ENCODE data around the gene ALDH4A1.
"Not testable (repeated sequence)": the region's sequence is repeated elsewhere in the genome, so short reads cannot be mapped to it uniquely, and the experiment has no call there.

The ALDH4A1 gene

GRCh38 chr1:18874600-18874999 lies 27.8 kb downstream of the ALDH4A1 start:
- no peak for DNase-seq

- no peak for DNase-seq
Observed at GRCh38 chr1:18874036-18874435, 28.3 kb downstream of the ALDH4A1 start.

GRCh38 chr1:18872071-18872611 lies 30.2 kb downstream of the ALDH4A1 start:
- DNase-seq = no peak

- no peak for DNase-seq
Observed at GRCh38 chr1:18871401-18872070, 30.8 kb downstream of the ALDH4A1 start.

DNA sequence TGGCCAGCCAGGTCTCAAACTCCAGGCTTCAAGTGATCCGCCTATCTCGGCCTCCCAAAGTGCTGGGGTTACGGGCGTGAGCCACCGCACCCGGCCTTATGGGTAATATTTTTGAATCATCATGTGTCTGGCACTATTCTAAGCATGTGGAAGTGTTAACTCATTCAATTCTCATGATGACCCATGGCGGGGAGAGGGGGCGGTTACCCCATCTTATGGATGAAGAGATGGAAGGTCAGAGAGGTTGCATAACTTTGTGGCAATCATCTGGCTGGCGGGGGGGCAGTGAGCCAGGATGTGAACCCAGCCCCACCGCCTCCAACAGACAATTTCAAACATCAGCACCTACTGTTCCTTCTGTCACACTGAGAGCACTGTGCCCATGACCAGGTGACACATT lies 31.4 kb downstream of the ALDH4A1 start:
- no peak for DNase-seq

DNA sequence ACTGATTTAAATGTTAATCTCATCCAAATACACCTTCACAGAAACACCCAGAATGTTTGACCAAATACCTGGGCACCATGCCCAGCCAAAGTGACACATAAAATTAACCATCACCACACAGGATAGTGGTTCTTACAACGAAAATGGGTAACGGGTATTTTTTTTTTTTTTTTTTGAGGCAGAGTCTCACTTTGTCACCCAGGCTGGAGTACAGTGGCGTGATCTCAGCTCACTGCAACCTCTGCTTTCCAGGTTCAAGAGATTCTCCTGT lies 31.8 kb downstream of the ALDH4A1 start:
- DNase-seq = not testable (repeated sequence)

DNA sequence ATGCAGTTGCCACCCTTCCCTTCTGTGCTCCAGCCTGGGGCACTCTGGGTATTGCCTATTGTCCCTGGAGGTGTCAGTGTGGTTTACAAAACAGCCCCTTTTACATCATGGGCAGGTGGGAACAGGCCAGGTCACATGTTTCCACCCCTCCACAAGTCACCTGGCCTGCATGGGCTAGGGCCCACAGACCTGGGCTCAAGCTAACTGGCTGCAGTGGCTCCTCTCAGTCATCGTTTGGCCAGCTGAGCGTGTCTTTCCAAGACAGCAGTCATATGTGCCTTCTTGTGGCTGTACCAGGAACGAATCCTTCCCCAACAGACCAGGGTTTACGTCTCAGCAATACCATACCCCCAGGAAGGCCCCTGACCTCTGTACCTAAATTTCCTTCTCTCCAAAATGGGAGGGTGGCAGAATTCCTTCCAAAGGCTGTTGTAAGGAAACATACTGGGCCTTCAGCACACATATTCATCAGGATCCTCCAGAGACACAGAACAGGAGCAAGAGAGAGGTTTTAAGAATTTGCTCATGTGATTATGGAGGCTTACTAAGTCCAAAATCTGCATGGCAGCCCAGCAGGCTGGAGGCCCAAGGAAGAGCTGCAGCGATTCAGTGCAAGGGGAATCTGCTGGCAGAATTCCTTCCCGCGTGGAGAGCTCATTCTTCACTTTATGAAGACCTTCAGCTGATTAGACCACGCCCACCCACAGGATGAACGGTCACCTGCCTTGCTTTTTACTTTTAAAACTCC lies 32.3 kb downstream of the ALDH4A1 start:
- DNase-seq = no peak

- DNase-seq = no peak
Observed at GRCh38 chr1:18868801-18869424, 33.4 kb downstream of the ALDH4A1 start.

DNA sequence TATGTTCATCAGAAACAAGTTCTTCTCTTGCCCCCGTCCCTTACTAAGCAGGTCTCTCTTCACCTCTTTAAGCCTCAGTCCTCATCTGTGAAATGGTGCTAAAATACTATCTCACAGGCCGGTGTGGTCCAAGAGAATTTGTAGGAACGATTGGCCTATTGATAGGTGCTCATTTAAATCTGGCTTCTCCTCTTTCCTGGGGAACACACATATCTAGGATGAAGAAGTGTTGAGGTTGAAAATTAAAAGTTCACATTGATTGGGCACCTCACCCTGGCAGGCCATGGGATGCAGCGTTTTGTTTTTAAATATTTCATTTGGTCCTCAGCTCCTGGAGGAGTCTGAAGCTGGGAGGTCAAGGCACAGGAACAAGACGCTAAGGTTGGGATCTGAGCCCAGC lies 34.0 kb downstream of the ALDH4A1 start:
- DNase-seq = no peak

DNA sequence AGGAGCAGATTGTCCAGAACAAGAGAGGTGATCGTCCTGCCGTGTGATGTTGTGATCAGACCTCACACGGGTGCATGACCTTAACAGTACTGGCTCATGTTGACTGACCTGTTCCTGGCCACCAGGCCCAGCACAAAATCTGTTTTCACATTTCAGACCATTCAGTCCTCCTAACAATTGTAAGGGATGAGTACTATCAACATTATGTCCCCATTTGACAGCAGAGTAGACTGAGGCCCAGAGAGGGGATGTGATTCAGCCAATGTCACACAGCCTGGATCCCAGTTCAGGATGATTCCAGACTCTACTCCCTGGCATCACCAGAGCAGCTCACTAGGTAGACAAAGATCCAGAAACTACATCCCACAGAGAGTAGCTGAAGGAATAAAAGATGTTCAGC lies 35.5 kb downstream of the ALDH4A1 start:
- no peak for DNase-seq

DNA sequence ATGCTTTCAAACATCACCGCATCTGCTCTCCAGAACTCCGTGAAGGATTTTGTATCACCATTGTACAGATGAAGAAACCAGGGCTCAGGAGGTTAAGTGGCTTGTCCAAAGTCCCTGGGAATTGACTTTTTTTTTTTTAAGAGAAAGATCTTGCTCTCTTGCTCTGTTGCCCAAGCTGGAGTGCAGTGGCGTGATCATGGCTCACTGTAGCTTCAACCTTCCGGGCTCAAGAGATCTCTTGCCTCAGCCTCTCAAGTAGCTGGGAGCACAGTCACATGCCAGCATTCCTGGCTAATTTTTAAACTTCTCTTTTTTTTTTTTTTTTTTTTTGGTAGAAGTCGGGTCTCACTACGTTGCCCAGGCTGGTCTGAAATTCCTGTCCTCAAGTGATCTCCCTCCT lies 36.0 kb downstream of the ALDH4A1 start:
- DNase-seq = no peak

GRCh38 chr1:18865176-18865575 lies 37.2 kb downstream of the ALDH4A1 start:
- no peak for DNase-seq

GRCh38 chr1:18861590-18861989 lies 40.8 kb downstream of the ALDH4A1 start:
- DNase-seq = no peak

DNA sequence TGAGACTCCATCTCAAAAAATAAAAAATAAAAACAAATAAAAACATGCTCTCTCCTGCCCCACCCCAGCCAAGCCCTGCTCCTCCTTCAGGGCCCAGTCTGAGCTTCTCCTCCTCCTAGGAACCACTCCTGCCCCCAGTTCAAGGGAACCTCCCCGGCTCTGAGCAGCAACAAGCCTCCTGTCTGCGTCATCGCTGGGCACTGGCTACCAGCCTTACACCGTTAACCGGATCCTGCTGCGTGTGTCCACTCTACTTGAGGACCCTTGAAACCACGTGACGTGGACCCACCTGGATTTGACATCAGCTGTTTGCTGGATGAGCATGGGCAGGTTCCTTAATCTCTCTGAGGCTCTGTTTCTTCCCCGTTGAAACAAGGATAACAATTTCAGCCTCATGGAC lies 41.3 kb downstream of the ALDH4A1 start:
- no peak for DNase-seq

- DNase-seq = no peak
Observed at GRCh38 chr1:18859560-18859959, 42.8 kb downstream of the ALDH4A1 start, which contains the start of gene TAS1R2. Gene TAS1R2 (minus strand): TSS chr1:18859660. CDS start chr1:18859660, 0 bp downstream.

GRCh38 chr1:18858070-18858688 lies 44.2 kb downstream of the ALDH4A1 start:
- DNase-seq = no peak

DNA sequence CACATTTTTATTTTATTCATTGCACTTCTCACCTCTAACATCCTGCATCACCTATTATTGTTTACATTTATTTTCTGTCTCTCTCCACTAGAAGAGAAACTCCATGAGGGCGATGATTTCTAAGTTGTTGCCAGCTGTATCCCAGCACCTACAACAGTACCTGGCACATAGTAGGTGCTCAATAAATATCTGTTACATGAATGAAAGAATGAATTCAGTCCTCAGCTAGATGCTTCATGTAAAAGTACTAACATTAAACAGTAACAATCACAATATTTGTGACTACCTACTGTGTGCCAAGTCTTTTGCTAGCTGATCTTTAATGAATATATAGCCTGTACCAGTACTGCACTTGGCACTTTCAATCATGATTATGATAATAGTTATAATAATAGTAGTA lies 45.9 kb downstream of the ALDH4A1 start:
- DNase-seq = no peak

DNA sequence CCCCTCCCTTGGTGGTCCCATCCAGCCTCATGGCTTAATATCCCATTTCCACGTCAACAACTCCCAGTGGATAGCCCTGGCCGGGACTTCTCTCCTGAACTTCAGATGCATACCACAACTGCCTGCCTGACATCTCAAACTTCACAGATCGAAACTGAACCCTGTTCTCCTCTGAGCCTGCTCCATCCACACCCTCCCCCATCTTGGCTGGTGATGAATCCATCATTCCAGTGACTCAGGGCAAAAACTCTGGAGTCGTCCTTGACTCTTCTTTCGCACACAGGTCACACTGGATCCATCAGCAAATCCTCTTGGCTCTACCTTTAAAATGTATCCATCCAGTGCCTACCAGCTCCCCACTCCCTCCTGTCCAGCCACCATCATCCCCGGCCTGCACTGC lies 46.8 kb downstream of the ALDH4A1 start:
- DNase-seq = no peak

DNA sequence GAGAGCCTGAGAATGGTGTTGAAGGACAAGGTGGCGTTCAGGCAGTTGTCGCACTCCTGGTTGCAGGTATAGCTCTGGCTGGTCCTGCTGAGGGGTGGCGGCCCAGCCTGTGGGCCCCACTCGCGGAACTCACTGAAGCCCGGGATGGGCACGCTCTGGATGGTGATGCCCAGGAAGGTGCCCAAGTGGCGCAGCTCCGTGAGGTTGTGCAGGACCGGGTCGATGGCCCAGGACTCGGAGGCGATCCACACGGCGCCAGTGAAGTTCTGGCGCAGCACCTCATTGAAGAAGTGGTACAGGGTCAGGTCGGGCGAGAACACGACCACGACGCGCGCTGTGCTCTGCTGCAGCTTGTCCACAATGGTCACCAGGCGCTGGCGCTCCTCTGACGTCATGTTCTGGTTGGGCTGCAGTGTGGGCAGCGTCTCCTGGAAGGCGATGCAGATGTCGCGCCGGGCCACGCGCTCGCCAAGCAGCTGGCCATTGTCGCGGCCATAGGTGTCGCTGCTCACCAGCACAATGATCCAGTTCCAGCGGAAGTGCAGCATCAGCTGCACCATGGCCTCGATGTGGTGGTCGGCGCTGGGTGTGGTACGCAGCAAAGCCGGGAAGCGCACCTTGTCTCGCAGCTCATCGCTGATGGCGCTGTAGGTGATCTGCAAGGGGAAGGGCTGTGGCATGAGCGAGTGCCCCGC lies 47.9 kb downstream of the ALDH4A1 start:
- DNase-seq = no peak

- DNase-seq = no peak
Observed at GRCh38 chr1:18852501-18852900, 49.9 kb downstream of the ALDH4A1 start.

- DNase-seq = no peak
Observed at GRCh38 chr1:18849261-18849711, 53.1 kb downstream of the ALDH4A1 start.

GRCh38 chr1:18847723-18848122 lies 54.6 kb downstream of the ALDH4A1 start:
- not testable (repeated sequence) for DNase-seq

DNA sequence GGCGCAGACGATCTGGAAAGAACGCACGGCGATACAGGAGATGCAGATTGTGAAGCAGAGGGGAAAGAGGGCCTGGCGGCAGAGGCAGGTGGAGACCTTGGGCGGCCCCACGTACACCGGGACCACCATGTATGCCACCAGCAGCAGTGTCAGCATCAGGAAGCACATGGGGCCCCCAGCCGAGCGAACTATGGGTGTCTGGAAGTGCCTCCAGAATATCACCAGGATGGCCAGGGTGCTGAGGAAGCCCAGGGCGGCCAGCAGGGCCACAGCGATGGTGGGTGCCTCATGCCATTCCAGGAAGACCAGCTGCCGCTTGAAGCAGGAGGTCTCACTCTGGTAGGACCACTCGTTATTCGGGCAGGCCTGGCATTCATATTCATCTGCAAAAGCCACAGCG lies 62.2 kb downstream of the ALDH4A1 start:
- DNase-seq = no peak
